Measurements from ENCODE around the gene RETREG3.

DNA sequence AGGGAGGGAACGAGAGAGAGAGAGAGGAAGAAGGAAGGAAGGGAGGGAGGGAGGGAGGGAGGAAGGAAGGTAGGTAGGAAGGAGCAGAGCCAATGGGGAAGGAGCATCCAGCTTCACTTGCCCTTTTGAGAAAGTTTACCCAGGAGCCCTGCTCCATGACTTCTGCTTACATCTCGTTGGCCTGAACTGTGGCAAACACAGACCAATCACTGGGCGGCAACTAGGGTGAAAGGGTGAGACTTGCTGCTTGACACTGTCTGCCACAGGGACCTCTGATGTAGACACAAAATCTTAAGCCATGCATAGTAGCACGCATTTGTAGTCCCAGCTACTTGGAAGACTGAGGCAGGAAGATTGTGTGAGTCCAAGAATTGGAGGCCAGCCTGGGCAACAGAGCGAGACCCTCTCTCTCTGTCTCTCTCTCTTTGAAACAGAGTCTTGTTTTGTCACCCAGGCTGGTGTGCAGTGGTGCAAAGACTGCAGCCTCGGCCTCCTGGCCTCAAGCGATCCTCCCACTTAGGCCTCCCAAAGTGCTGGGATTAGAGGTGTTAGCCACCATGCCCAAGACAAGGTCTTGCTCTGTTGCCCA lies 30.4 kb upstream of the RETREG3 start:
- TF ChIP-seq POLR2A (IDR thresholded peaks at IDR 0.05; ENCODE audit: low read depth, low read length) (no peak), POLR2AphosphoS5 (IDR thresholded peaks at IDR 0.05; ENCODE audit: low read depth, low read length) (no peak)
